ENCODE data around the gene PTGER1. TPM values are rescaled to one million over a fixed set of nuclear protein-coding genes. Genes with fewer than 3 reads are reported as not detected.

Gene PTGER1
- total and polyA plus RNA-seq, 9 of the 15 experiments (the other 6 are each of a cell fraction or from before 2014, with no cell fraction given), result 0.06 to 0.36 (median 0.31) TPM; not detected in 5

- no peak for TF ChIP-seq ID3 (CRISPR knock-in tag; IDR thresholded peaks at IDR 0.05)
- TF ChIP-seq ID3 (tag; IDR thresholded peaks at IDR 0.05), result no peak
- 0 out of 2 replicates have a peak, but pooled peaks have one; percentile 17 for TF ChIP-seq TFAP4 (CRISPR knock-in tag; IDR thresholded peaks at IDR 0.05; ENCODE audit: borderline replicate concordance)
- TF ChIP-seq ZNF324 (CRISPR knock-in tag; IDR thresholded peaks at IDR 0.05), result no peak
- TF ChIP-seq MNT (conservative IDR thresholded peaks at IDR 0.05), result peak in 1 of 2 experiments; percentile 23; a peak in 1 of 4 replicates
- TF ChIP-seq ETV5 (CRISPR knock-in tag; IDR thresholded peaks at IDR 0.05; ENCODE audit: low read depth), result no peak
- peak; percentile 13; the same call in 1 of the 2 replicates for TF ChIP-seq GATAD2A (IDR thresholded peaks at IDR 0.05)
- TF ChIP-seq CBFA2T3 (IDR thresholded peaks at IDR 0.05), result no peak
- TF ChIP-seq ZSCAN29 (IDR thresholded peaks at IDR 0.05), result no peak
- peak; percentile 5; the same call in 1 of the 2 replicates for TF ChIP-seq ZNF740 (CRISPR knock-in tag; IDR thresholded peaks at IDR 0.05)
- no peak for TF ChIP-seq ZNF740 (tag; IDR thresholded peaks at IDR 0.05)
- no peak for TF ChIP-seq RNF219 (CRISPR knock-in tag; IDR thresholded peaks at IDR 0.05)
- TF ChIP-seq EP400 (IDR thresholded peaks at IDR 0.05), result peak; percentile 21; the same call in 1 of the 2 replicates
- no peak for TF ChIP-seq ZEB2 (IDR thresholded peaks at IDR 0.05)
- no peak for TF ChIP-seq HNRNPH1 (optimal IDR thresholded peaks at IDR 0.05; ENCODE audit: low read depth, low read length)
- no peak for TF ChIP-seq ARID1B (IDR thresholded peaks at IDR 0.05)
- TF ChIP-seq ZBTB7A (IDR thresholded peaks at IDR 0.05; ENCODE audit: borderline replicate concordance, control insufficient read depth, low read depth, low read length), result peak; percentile 93
- no peak for TF ChIP-seq ZNF586 (CRISPR knock-in tag; conservative IDR thresholded peaks at IDR 0.05)
- peak; percentile 51; the same call in 1 of the 2 replicates for TF ChIP-seq ZNF143 (CRISPR knock-in tag; IDR thresholded peaks at IDR 0.05)
- 0 out of 6 replicates have a peak, but pooled peaks of 1 of the 3 experiments have one; percentile 10 for TF ChIP-seq CTCF (IDR thresholded peaks at IDR 0.05 in 2 of 3, conservative IDR thresholded peaks at IDR 0.05 in 1 of 3; ENCODE audit: insufficient read depth in 2 of 3, low read depth in 1 of 3, low read length in 3 of 3)
Observed at GRCh38 chr19:14432791-14433553, 42.2 kb downstream of the PTGER1 start, which contains the start of gene PKN1 (continued).
